Type B pancreatic cell (in vitro differentiated cells): ENCODE data around the gene PROSER3. TPM values are rescaled to one million over a fixed set of nuclear protein-coding genes. Genes with fewer than 3 reads are reported as not detected.
A peak's percentile ranks its signal among the peaks of the same experiment; 100 is the strongest.

Experiments used
- DNase-seq: peaks from one replicate; pipeline ENCODE4 v3.0.0; 2021; ENCODE audit warnings: mixed read lengths; ENCODE audit not compliant: unreplicated experiment; ENCODE audit errors: extremely low spot score
- H3K27ac Mint-ChIP-seq: 2 replicates; pipeline ENCODE4 v1.8.0; 2021; ENCODE audit warnings: mild to moderate bottlenecking, mixed read lengths
- H3K27me3 Mint-ChIP-seq: 2 replicates; pipeline ENCODE4 v1.8.0; 2021; ENCODE audit warnings: mixed read lengths
- H3K36me3 Mint-ChIP-seq: 2 replicates; pipeline ENCODE4 v1.8.0; 2021; ENCODE audit warnings: mixed read lengths
- H3K4me1 Mint-ChIP-seq: one replicate; pipeline ENCODE4 v1.8.0; 2021; ENCODE audit warnings: mixed read lengths; ENCODE audit not compliant: unreplicated experiment
- H3K4me3 Mint-ChIP-seq: 2 replicates; pipeline ENCODE4 v1.8.0; 2021; ENCODE audit warnings: mild to moderate bottlenecking, mixed read lengths
- H3K9me3 Mint-ChIP-seq: 2 replicates; pipeline ENCODE4 v1.8.0; 2021; ENCODE audit warnings: mixed read lengths
- total RNA-seq: library from RNA; stranded (reverse); gene quantifications from 2 replicates; pipeline ENCODE4 v1.2.1, GENCODE V29; 2021; ENCODE audit warnings: low replicate concordance
- TF ChIP-seq, protein P1 (sequence below): fragments of 200-600 bp; sonication (generic); conservative IDR thresholded peaks from 2 replicates; pipeline ENCODE4 v1.5.0; 2021; ENCODE audit warnings: antibody characterized with exemption, mild to moderate bottlenecking

Gene PROSER3
- total RNA-seq, 1 donor from 2014 or later = 48.0 TPM

DNA sequence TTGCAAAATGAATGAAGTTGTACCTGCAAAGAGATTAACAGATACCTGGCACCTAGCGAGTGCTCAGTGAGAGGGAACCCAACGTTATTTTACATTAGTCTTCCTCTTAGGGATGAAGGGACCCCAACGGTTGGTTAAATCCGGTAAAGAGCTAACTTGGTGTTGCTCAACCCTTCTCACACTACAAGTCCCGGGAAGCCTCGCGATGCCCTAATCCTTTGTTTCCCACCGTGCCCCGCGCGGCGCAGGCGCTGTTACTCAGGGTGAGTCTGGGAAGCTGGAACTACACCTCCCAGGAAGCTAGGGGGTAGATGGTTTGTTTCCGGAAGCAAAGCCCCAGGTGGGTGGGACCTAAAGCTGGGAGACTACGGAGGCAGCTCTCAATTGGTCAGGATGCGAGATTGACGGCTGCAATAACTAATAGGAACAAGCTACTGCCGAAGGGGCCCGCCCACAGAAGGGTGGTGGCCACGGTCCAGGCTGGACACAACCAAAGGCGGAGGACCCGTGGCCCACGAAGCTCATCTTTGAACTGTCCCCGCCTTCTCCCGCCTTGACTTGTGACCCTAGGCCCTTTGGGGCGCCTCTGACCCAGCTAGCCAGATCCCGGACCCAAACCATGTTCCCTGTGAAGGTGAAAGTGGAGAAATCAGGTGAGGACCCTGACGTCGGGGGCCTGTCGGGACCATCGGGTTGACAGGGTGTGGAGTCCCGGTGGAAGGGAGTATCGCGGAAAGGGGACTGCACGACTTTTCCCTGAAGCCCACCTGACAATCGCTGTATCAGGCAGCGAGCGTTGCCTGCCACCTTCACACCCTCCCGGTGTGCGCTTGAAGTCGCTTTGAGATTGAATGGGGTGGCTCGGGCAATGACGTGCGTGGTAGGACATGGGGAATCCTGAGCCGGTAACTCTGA is 9.6 kb upstream of the PROSER3 start, which contains the start of gene LIN37:
LIN37 (plus strand) TSS at position 471 of the 915 bp plus-strand sequence; CDS start at position 620, 149 bp downstream.
- Mint-ChIP-seq H3K9me3 (no peaks in the 10 kb centered on the region), H3K27me3 (no peaks in the 10 kb centered on the region), H3K4me1 (peaks cover 27% of the 10 kb centered on the region), H3K36me3 (no peaks in the 10 kb centered on the region), H3K27ac (peak within 1 kb of the TSS; percentile 98), H3K4me3 (peak within 1 kb of the TSS; percentile 99)
- peak; percentile 97 for DNase-seq
- TF ChIP-seq, protein P1, sequence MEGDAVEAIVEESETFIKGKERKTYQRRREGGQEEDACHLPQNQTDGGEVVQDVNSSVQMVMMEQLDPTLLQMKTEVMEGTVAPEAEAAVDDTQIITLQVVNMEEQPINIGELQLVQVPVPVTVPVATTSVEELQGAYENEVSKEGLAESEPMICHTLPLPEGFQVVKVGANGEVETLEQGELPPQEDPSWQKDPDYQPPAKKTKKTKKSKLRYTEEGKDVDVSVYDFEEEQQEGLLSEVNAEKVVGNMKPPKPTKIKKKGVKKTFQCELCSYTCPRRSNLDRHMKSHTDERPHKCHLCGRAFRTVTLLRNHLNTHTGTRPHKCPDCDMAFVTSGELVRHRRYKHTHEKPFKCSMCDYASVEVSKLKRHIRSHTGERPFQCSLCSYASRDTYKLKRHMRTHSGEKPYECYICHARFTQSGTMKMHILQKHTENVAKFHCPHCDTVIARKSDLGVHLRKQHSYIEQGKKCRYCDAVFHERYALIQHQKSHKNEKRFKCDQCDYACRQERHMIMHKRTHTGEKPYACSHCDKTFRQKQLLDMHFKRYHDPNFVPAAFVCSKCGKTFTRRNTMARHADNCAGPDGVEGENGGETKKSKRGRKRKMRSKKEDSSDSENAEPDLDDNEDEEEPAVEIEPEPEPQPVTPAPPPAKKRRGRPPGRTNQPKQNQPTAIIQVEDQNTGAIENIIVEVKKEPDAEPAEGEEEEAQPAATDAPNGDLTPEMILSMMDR = peak; percentile 33

DNA sequence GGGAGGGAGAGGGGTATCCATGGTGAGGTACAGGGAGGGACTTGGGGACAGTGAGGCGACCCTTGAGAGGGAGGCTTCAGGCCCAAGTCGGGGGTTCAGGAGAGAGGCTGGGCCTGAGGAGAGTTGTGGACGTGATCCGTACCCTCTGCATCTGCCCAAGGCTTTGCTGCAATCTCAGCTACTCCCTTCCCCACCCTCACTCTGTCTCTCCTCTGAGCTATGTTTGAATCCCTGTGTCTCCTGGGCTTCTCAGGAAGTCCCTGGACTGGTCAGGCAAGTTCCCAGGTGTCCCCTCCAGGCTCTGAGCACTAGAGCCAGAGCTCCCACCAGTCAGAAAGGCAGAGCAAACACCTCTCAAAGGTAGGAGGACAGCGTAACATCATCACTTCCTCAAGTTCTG is 7.8 kb upstream of the PROSER3 start:
- Mint-ChIP-seq H3K4me1 (peaks cover 21% of the 10 kb centered on the region), H3K27ac (peak overlapping the region; percentile 96), H3K27me3 (peaks cover 6% of the 10 kb centered on the region), H3K36me3 (no peaks in the 10 kb centered on the region), H3K4me3 (peak overlapping the region; percentile 84), H3K9me3 (no peaks in the 10 kb centered on the region)
- TF ChIP-seq, protein P1 = no peak
- DNase-seq = no peak

DNA sequence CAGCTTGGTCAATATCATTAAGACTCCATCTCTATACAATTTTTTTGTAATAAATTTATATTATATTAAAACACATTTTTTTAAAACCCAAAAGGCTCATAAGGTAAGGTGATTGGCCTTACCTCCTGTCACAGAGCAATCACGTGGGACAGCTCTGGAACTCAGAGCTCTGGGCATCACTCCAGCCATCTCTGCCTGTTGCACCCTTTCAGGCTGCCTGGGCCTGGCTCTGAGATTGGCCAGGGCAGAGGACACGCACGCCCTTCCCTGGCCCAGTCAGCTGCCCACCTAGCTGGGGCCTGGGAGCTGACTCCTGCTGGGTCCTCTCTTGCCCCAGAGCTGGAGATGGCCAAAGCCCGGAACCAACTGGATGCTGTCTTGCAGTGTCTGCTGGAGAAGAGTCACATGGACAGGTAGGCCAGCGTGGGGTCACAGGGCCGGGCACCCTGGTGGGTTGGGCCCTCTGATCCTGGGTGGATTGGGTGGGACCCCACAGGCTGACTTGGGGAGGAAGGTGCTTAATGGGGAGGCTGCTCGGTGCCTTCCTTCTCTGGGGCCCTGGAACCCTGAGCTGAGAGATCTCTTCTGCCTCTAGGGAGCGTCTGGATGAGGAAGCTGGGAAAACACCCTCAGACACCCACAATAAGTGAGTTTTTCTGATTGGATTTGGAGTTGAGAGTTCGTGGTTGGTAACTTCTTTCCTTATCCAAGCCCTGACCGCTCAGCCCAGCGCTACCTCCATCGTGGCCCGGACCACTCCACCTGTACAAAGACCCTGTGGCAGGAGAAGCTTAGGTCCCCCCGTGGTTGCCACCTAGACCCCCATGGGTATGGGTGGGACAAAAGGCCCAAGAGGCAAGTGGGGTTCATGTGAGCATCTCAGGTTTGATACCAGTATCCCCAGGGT is 5.9 kb upstream of the PROSER3 start:
- Mint-ChIP-seq H3K27me3 (peaks cover 11% of the 10 kb centered on the region), H3K4me3 (no peak overlapping the region), H3K9me3 (no peaks in the 10 kb centered on the region), H3K4me1 (peaks cover 19% of the 10 kb centered on the region), H3K36me3 (no peaks in the 10 kb centered on the region), H3K27ac (no peak overlapping the region)
- DNase-seq = no peak
- TF ChIP-seq, protein P1 = no peak

DNA sequence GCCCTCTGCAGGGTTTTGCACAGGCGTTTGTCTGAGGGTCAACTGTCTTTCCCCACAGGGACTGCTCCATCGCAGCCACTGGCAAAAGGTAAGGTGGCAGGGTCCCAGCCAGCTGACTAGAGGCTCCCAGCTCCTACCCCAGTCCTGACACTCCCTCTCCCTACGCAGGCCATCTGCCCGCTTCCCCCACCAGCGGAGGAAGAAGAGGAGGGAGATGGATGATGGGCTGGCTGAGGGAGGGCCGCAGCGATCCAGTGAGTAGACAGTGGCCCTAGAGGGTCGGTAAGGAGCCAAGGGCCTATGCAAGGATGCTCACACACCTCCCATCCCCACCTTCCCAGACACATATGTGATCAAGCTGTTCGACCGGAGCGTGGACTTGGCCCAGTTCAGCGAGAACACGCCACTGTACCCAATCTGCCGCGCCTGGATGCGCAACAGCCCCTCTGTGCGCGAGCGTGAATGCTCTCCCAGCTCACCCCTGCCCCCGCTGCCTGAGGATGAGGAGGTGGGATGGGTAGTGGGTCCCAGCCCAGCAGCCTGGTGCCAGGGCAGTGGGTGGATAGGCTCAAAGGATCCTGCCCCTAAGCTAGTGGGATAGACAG is 5.1 kb upstream of the PROSER3 start:
- Mint-ChIP-seq H3K27ac (no peak overlapping the region), H3K27me3 (peaks cover 13% of the 10 kb centered on the region), H3K36me3 (peaks cover 2% of the 10 kb centered on the region), H3K9me3 (no peaks in the 10 kb centered on the region), H3K4me1 (peaks cover 18% of the 10 kb centered on the region), H3K4me3 (no peak overlapping the region)
- no peak for DNase-seq
- TF ChIP-seq, protein P1 = no peak

DNA sequence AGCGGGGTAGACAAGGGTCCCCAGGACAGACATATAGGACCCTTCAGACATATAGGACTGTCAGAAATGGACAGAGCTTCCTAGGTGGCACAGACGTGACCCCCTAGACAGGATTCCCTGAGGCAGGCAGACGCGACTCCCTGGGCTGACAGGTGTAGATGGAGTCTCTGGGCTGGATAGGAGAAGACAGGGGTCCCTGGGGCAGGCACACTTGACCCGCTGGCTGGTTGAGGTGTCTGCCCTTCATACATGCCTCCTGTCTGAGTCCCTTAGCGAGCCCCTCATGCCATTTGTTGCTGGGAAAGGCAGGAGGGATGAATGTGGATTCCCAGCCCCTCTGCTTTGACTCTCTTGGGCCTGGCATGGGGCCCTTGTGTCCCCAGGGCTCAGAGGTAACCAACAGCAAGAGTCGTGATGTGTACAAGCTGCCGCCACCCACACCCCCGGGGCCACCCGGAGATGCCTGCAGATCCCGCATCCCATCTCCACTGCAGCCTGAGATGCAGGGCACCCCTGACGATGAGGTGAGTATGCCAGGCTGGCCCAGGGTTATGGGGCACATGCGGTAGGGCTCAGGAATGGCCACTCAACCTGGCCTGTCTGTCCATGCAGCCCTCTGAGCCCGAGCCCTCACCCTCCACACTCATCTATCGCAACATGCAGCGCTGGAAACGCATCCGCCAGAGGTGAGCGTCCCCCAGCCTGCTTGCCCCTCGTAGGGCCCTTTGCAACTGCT is 4.2 kb upstream of the PROSER3 start:
- Mint-ChIP-seq H3K4me1 (peaks cover 13% of the 10 kb centered on the region), H3K36me3 (peaks cover 4% of the 10 kb centered on the region), H3K27ac (no peak overlapping the region), H3K9me3 (no peaks in the 10 kb centered on the region), H3K27me3 (peaks cover 14% of the 10 kb centered on the region), H3K4me3 (no peak overlapping the region)
- TF ChIP-seq, protein P1 = no peak
- no peak for DNase-seq
